BE2C (cell line): Measurements from ENCODE around the gene F8A1. TPM values are rescaled to one million over a fixed set of nuclear protein-coding genes. Genes with fewer than 3 reads are reported as not detected.
"Not testable (repeated sequence)": the region's sequence is repeated elsewhere in the genome, so short reads cannot be mapped to it uniquely, and the experiment has no call there.

Experiments used
- DNase-seq: peaks from one replicate; pipeline ENCODE4 v3.0.0-alpha.2; 2020
- H3K27me3 ChIP-seq: fragments of 250-450 bp; sonication (Bioruptor Pico); 2 replicates; pipeline ENCODE4 v1.5.1; 2020; ENCODE audit warnings: mild to moderate bottlenecking
- H3K36me3 ChIP-seq: fragments of 250-450 bp; sonication (Bioruptor Pico); 2 replicates; pipeline ENCODE4 v1.5.1; 2020; ENCODE audit warnings: mild to moderate bottlenecking
- H3K4me1 ChIP-seq: fragments of 250-450 bp; sonication (Bioruptor Pico); 2 replicates; pipeline ENCODE4 v1.5.1; 2020
- H3K4me3 ChIP-seq: 2 replicates; pipeline ENCODE4 v1.5.1; 2011; ENCODE audit warnings: low read depth, low read length
- H3K9me3 ChIP-seq: fragments of 250-450 bp; sonication (Bioruptor Pico); 2 replicates; pipeline ENCODE4 v1.5.1; 2020
- CTCF ChIP-seq: IDR thresholded peaks from 2 replicates; pipeline ENCODE4 v1.5.1; 2012; ENCODE audit warnings: mild to moderate bottlenecking, low read depth, low read length
- polyA plus RNA-seq: library from polyadenylated mRNA; unstranded; fragments of >200 nt; gene quantifications from one replicate; pipeline ENCODE4 v1.2.1, GENCODE V29; 2012; ENCODE audit warnings: low read depth, missing spikeins; ENCODE audit not compliant: insufficient read length, insufficient read depth

F8A1 gene
- 71.1 TPM for polyA plus RNA-seq

- not testable (repeated sequence) for H3K36me3 ChIP-seq, H3K4me1 ChIP-seq, H3K9me3 ChIP-seq, DNase-seq, H3K27me3 ChIP-seq
- H3K4me3 ChIP-seq, result peak within 1 kb of the TSS; percentile 34; the same call in 1 of the 2 replicates
These were observed at the start of gene F8A1 for GRCh38 chrX:154886069-154886788. TSS of gene F8A1 (plus strand) at chrX:154886355. CDS start at chrX:154886375, 20 bp downstream.

GRCh38 chrX:154840856-154841255, 45.3 kb upstream of the F8A1 start:
- Histone ChIP-seq H3K27me3 (no peaks in the 10 kb centered on the region), H3K4me1 (no peaks in the 10 kb centered on the region), H3K4me3 (no peak overlapping the region), H3K9me3 (no peaks in the 10 kb centered on the region), H3K36me3 (no peaks in the 10 kb centered on the region)
- TF ChIP-seq CTCF, result peak; percentile 63
- no peak for DNase-seq

- H3K4me1 ChIP-seq, result no peaks in the 10 kb centered on the region
- H3K9me3 ChIP-seq, result no peaks in the 10 kb centered on the region
- DNase-seq, result no peak
- no peak for TF ChIP-seq CTCF
- H3K4me3 ChIP-seq, result no peak overlapping the region
- no peaks in the 10 kb centered on the region for H3K36me3 ChIP-seq
- no peaks in the 10 kb centered on the region for H3K27me3 ChIP-seq
These were observed 35.1 kb upstream of the F8A1 start for GRCh38 chrX:154850957-154851611.

GRCh38 chrX:154855256-154855655, 30.9 kb upstream of the F8A1 start:
- H3K36me3 ChIP-seq, result no peaks in the 10 kb centered on the region
- TF ChIP-seq CTCF, result no peak
- H3K4me1 ChIP-seq, result no peaks in the 10 kb centered on the region
- no peak overlapping the region for H3K4me3 ChIP-seq
- no peaks in the 10 kb centered on the region for H3K9me3 ChIP-seq
- H3K27me3 ChIP-seq, result no peaks in the 10 kb centered on the region
- no peak for DNase-seq

- not testable (repeated sequence) for H3K4me1 ChIP-seq, H3K36me3 ChIP-seq, H3K4me3 ChIP-seq, H3K27me3 ChIP-seq, H3K9me3 ChIP-seq, DNase-seq
These were observed 17.6 kb upstream of the F8A1 start for GRCh38 chrX:154868522-154868921.

- H3K9me3 ChIP-seq, result no peaks in the 10 kb centered on the region
- no peaks in the 10 kb centered on the region for H3K4me1 ChIP-seq
- no peaks in the 10 kb centered on the region for H3K27me3 ChIP-seq
- DNase-seq, result no peak
- no peak for TF ChIP-seq CTCF
- no peaks in the 10 kb centered on the region for H3K36me3 ChIP-seq
- no peak overlapping the region for H3K4me3 ChIP-seq
These were observed 12.8 kb upstream of the F8A1 start for GRCh38 chrX:154873329-154873728.

GRCh38 chrX:154884069-154884468, 2.1 kb upstream of the F8A1 start:
- not testable (repeated sequence) for H3K36me3 ChIP-seq, H3K27me3 ChIP-seq, H3K9me3 ChIP-seq, H3K4me3 ChIP-seq, H3K4me1 ChIP-seq, DNase-seq

GRCh38 chrX:154885057-154885456, 1.1 kb upstream of the F8A1 start:
- not testable (repeated sequence) for H3K9me3 ChIP-seq, H3K36me3 ChIP-seq, DNase-seq, H3K27me3 ChIP-seq, H3K4me3 ChIP-seq, H3K4me1 ChIP-seq

GRCh38 chrX:154885549-154885948, 606 bp upstream of the F8A1 start:
- not testable (repeated sequence) for H3K9me3 ChIP-seq, DNase-seq, H3K36me3 ChIP-seq, H3K27me3 ChIP-seq, H3K4me3 ChIP-seq, H3K4me1 ChIP-seq

- not testable (repeated sequence) for H3K4me1 ChIP-seq, H3K27me3 ChIP-seq, H3K9me3 ChIP-seq, DNase-seq, H3K4me3 ChIP-seq, H3K36me3 ChIP-seq
These were observed 650 bp downstream of the F8A1 start for GRCh38 chrX:154886789-154887221.
